Pulmonary artery endothelial cell (primary cell): ENCODE data around the gene SPN. TPM values are rescaled to one million over a fixed set of nuclear protein-coding genes. Genes with fewer than 3 reads are reported as not detected.
"Not testable (repeated sequence)": the region's sequence is repeated elsewhere in the genome, so short reads cannot be mapped to it uniquely, and the experiment has no call there.

Experiments used
- DNase-seq: peaks from one replicate; pipeline ENCODE4 v3.0.0-alpha.2; 2011; ENCODE audit warnings: low read depth, low spot score
- total RNA-seq: library from RNA; depleted of rRNA; stranded (reverse); fragments of >200 nt; gene quantifications from 2 replicates; pipeline ENCODE4 v1.2.3, GENCODE V29; 2014

The SPN gene
- total RNA-seq, 1 donor from 2014 or later = not detected

GRCh38 chr16:29700253-29700987, 37.4 kb downstream of the SPN start:
- peak; percentile 65 for DNase-seq

GRCh38 chr16:29701214-29701555, 38.1 kb downstream of the SPN start:
- DNase-seq = no peak

- no peak for DNase-seq
These were observed 39.2 kb downstream of the SPN start for GRCh38 chr16:29702269-29702668.

GRCh38 chr16:29705030-29705429, 42.0 kb downstream of the SPN start:
- no peak for DNase-seq

GRCh38 chr16:29707160-29707559, 44.1 kb downstream of the SPN start:
- DNase-seq = not testable (repeated sequence)

GRCh38 chr16:29708917-29709600, 46.0 kb downstream of the SPN start:
- DNase-seq = no peak

- DNase-seq = not testable (repeated sequence)
These were observed 46.6 kb downstream of the SPN start for GRCh38 chr16:29709657-29710056.

GRCh38 chr16:29710227-29711219, 47.5 kb downstream of the SPN start:
- peak; percentile 30 for DNase-seq

- DNase-seq = no peak
These were observed 49.8 kb downstream of the SPN start for GRCh38 chr16:29712809-29713208.

- DNase-seq = no peak
These were observed 51.3 kb downstream of the SPN start for GRCh38 chr16:29714396-29714795.

- DNase-seq = no peak
These were observed 51.9 kb downstream of the SPN start for GRCh38 chr16:29714972-29715371.

GRCh38 chr16:29717113-29717512, 54.1 kb downstream of the SPN start:
- no peak for DNase-seq

- DNase-seq = no peak
These were observed 56.0 kb downstream of the SPN start for GRCh38 chr16:29719063-29719462.

Other genes starting within 250 kb of the SPN start
- 40.9 and 46.9 TPM in 2 replicates for gene BOLA2, start 208.9 kb upstream of the SPN start, total RNA-seq
- gene SLX1B, start 208.7 kb upstream of the SPN start, total RNA-seq = 8.2 and 17.0 TPM in 2 replicates
- 4.7 and 8.2 TPM in 2 replicates for gene SULT1A4, start 203.3 kb upstream of the SPN start, total RNA-seq
- 12.5 and 25.8 TPM in 2 replicates for gene NPIPB12, start 156.8 kb upstream of the SPN start, total RNA-seq
- gene QPRT, start 15.9 kb downstream of the SPN start, total RNA-seq = 0.04 and 0.13 TPM in 2 replicates
- gene C16orf54, start 82.7 kb downstream of the SPN start, total RNA-seq = not detected in 2 replicates
- not detected in 2 replicates for gene ZG16, start 115.0 kb downstream of the SPN start, total RNA-seq
- 59.4 and 85.2 TPM in 2 replicates for gene KIF22, start 127.5 kb downstream of the SPN start, total RNA-seq
- 267 and 297 TPM in 2 replicates for gene MAZ, start 143.3 kb downstream of the SPN start, total RNA-seq
- gene PRRT2, start 148.9 kb downstream of the SPN start, total RNA-seq = 0.66 and 0.71 TPM in 2 replicates
- gene PAGR1, start 152.9 kb downstream of the SPN start, total RNA-seq = 17.4 and 26.1 TPM in 2 replicates
- gene MVP, start 157.2 kb downstream of the SPN start, total RNA-seq = 433 and 451 TPM in 2 replicates
- gene CDIPT, start 200.0 kb downstream of the SPN start, total RNA-seq = 60.3 and 88.5 TPM in 2 replicates
- 0.53 and 0.73 TPM in 2 replicates for gene SEZ6L2, start 236.3 kb downstream of the SPN start, total RNA-seq
- 0.63 and 1.3 TPM in 2 replicates for gene ASPHD1, start 237.2 kb downstream of the SPN start, total RNA-seq